Heart right ventricle (tissue), 16 donors: ENCODE measurements around the gene AMPD1. TPM values are rescaled to one million over a fixed set of nuclear protein-coding genes. Genes with fewer than 3 reads are reported as not detected.

Experiments
- ATAC-seq, 8 donors: fragments of 200-7000 bp; cut with Tn5 transposase; one replicate each; pipeline ENCODE4 v1.9.1; 2020; ENCODE audit warnings: mild to moderate bottlenecking in 8 of 8, moderate library complexity in 8 of 8, moderate number of reproducible peaks in 1 of 8
- DNase-seq, 2 donors: peaks; one replicate each; pipeline ENCODE4 v3.0.0-alpha.2; 2020
- H3K27ac ChIP-seq, 10 donors: fragments of 200-600 bp; sonication (generic) in 2 of 10; one replicate each; pipeline versions ENCODE4 v1.5.0 to v1.8.0; 2020 to 2022; ENCODE audit warnings: mild to moderate bottlenecking in 3 of 10
- H3K27me3 ChIP-seq, 7 donors: fragments of 200-600 bp; one replicate each; pipeline ENCODE4 v1.8.0; 2021 to 2022; ENCODE audit warnings: mild to moderate bottlenecking in 2 of 7
- H3K36me3 ChIP-seq, 9 donors: fragments of 200-600 bp; sonication (generic) in 1 of 9; one replicate each; pipeline versions ENCODE4 v1.5.0 to v1.8.0; 2020 to 2022; ENCODE audit warnings: mild to moderate bottlenecking in 2 of 9
- H3K4me1 ChIP-seq, 9 donors: fragments of 200-600 bp; sonication (generic) in 1 of 9; one replicate each; pipeline versions ENCODE4 v1.5.0 to v1.8.0; 2020 to 2022; ENCODE audit warnings: mild to moderate bottlenecking in 4 of 9
- H3K4me3 ChIP-seq, 10 donors: fragments of 200-600 bp; sonication (generic) in 2 of 10; one replicate each; pipeline versions ENCODE4 v1.5.0 to v1.8.0; 2020 to 2022; ENCODE audit warnings: mild to moderate bottlenecking in 7 of 10, moderate library complexity in 2 of 10
- H3K9me3 ChIP-seq, 11 donors: fragments of 200-600 bp in 10 of 11; sonication (generic) in 2 of 11; one replicate each; pipeline versions ENCODE4 v1.5.0 to v1.8.0; 2013 to 2022; ENCODE audit warnings: mild to moderate bottlenecking in 2 of 11, control low read depth in 1 of 11, moderate library complexity in 1 of 11
- CTCF ChIP-seq, 9 donors: fragments of 200-600 bp; sonication (generic) in 2 of 9; IDR thresholded peaks; one replicate each; pipeline versions ENCODE4 v1.5.0 to v1.8.0; 2021 to 2022; ENCODE audit warnings: antibody characterized with exemption in 9 of 9, mild to moderate bottlenecking in 5 of 9, moderate library complexity in 1 of 9
- WGBS, 2 donors: extraction: QIAGEN DNeasy Blood & Tissue Kit; methylation state at CpG; one replicate each; pipeline ENCODE4 v1.1.7; 2013; ENCODE audit warnings: inconsistent platforms in 1 of 2; 5-methylcytosine and 5-hydroxymethylcytosine counted together
- intact Hi-C, 10 donors: fragments of 100-400 bp; cut with DNase I; formaldehyde crosslinking; loops; one replicate each; pipeline versions ENCODE4 v1.11.1 to v1.14.2; 2022
- polyA plus RNA-seq, 2 donors: library from polyadenylated mRNA; stranded (reverse); fragments of 200-250 nt; gene quantifications; one replicate each; pipeline ENCODE4 v1.2.3, GENCODE V29; 2013
- total RNA-seq, 10 donors: library from RNA; stranded (reverse); fragmentation: NEBNext Ultra II Directional in 3 of 10; extraction: Animal tissue kit (Norgen Biotek cat#: 25700) in 3 of 10; gene quantifications; one replicate each; pipeline versions ENCODE4 v1.2.1 to v1.2.4, GENCODE V29; 2021 to 2023
- donor health status: Arrhythmogenic right ventricular cardiomyopathy.
- donor health status: ischemic (EF 13 %, LVEDD 7.1; RV severe dilation, severe dysfunction).
- donor health status: healthy with polysubstance abuse.
- donor health status: DM: no; HTN: yes; CAD: no.
- donor health status: DM: no; HTN: no; CAD: no.
- donor health status: ischemic (EF 25% LVEDD 6.9; RV normal size, moderate dysfunction).
- donor health status: ischemic (EF 25% LVEDD 5.7; RV mildly dilated, moderate dysfunction).
- donor health status: healthy.
- donor health status: DM: yes; HTN: yes; CAD: no.
- donor health status: Ischemic cardiomyopathy.
- donor health status: ischemic (EF 35%, LVEDD 5.7; RV mildly dilated, moderate dysfunction).
- donor health status: nonischemic (EF 11% LVEDD 7.7; RV severe dilation, severe dysfunction).
- donor health status: DM: yes; HTN: yes; CAD: no.
- donor health status: PGD.
- donor health status: ischemic (EF 29% LVEDD 5.4; RV normal size, mild dysfunction).
- donor health status: nonischemic (EF 23%, LVEDD 6.1; RV moderate dilation, normal function).

The AMPD1 gene
- total and polyA plus RNA-seq, 12 donors, result 0.59 TPM; not detected in 11

- H3K4me1 ChIP-seq, result no peaks in the 10 kb centered on the region
- H3K36me3 ChIP-seq, result no peaks in the 10 kb centered on the region
- ATAC-seq (no peak), DNase-seq (no peak)
- H3K9me3 ChIP-seq, result peaks cover 0 to 15% (median 0%) of the 10 kb centered on the region in 11 donors
- intact Hi-C loops, result no loop called here
- H3K27me3 ChIP-seq, result no peaks in the 10 kb centered on the region
- no peak overlapping the region for H3K4me3 ChIP-seq
- H3K27ac ChIP-seq, result no peak overlapping the region
- TF ChIP-seq CTCF (IDR thresholded peaks at IDR 0.05), result no peak
Measured at GRCh38 chr1:114632427-114632826, 62.9 kb downstream of the AMPD1 start.

- 35 to 39% methylated on average over 2 of the region's 2 CpGs for WGBS, 2 donors
- ATAC-seq, result no peak
- H3K4me3 ChIP-seq, result no peak overlapping the region
- no peak overlapping the region for H3K27ac ChIP-seq
- H3K9me3 ChIP-seq, result peaks cover 0 to 6% (median 0%) of the 10 kb centered on the region in 11 donors
- no peak for TF ChIP-seq CTCF (IDR thresholded peaks at IDR 0.05)
- no peaks in the 10 kb centered on the region for H3K27me3 ChIP-seq
- intact Hi-C loops, result no loop called here
- H3K36me3 ChIP-seq, result peaks cover 0 to 21% (median under 1%) of the 10 kb centered on the region in 9 donors
- no peaks in the 10 kb centered on the region for H3K4me1 ChIP-seq
- DNase-seq, result no peak
Measured at GRCh38 chr1:114627107-114627506, 68.2 kb downstream of the AMPD1 start.

GRCh38 chr1:114623364-114623763 is 72.0 kb downstream of the AMPD1 start:
- H3K4me1 ChIP-seq, result no peaks in the 10 kb centered on the region
- no peak overlapping the region for H3K27ac ChIP-seq
- H3K9me3 ChIP-seq, result no peaks in the 10 kb centered on the region
- no peak overlapping the region for H3K4me3 ChIP-seq
- no peaks in the 10 kb centered on the region for H3K27me3 ChIP-seq
- DNase-seq, result no peak
- TF ChIP-seq CTCF (IDR thresholded peaks at IDR 0.05), result no peak
- intact Hi-C loops, result no loop called here
- 95 to 98% methylated on average over 5 of the region's 5 CpGs for WGBS, 2 donors
- H3K36me3 ChIP-seq, result peaks cover 0 to 44% (median 8%) of the 10 kb centered on the region in 9 donors
- ATAC-seq, result no peak

Other genes starting within 250 kb of the AMPD1 start
- 10 to 100 TPM; 13.6 to 28.7 (median 21.4) TPM for gene TRIM33, start 184.3 kb downstream of the AMPD1 start, total RNA-seq
- gene TRIM33, start 184.3 kb downstream of the AMPD1 start, polyA plus RNA-seq, result 10 to 100 TPM in 1 of 2 donors, 1 to 10 TPM in 1; 3.5 to 13.2 TPM
- 10 to 100 TPM; 26.9 to 52.6 (median 36.4) TPM for gene BCAS2, start 113.9 kb downstream of the AMPD1 start, total RNA-seq
- 10 to 100 TPM in 1 of 2 donors, 1 to 10 TPM in 1; 9.6 to 35.5 TPM for gene BCAS2, start 113.9 kb downstream of the AMPD1 start, polyA plus RNA-seq
- 1 to 10 TPM; 2.8 to 5.2 (median 3.5) TPM for gene DENND2C, start 25.5 kb downstream of the AMPD1 start, total RNA-seq
- 1 to 10 TPM; 1.3 to 2.9 TPM for gene DENND2C, start 25.5 kb downstream of the AMPD1 start, polyA plus RNA-seq
- gene NRAS, start 21.2 kb upstream of the AMPD1 start, total RNA-seq, result 10 to 100 TPM in 2 of 10 donors, 1 to 10 TPM in 8; 6.2 to 17.2 (median 8.6) TPM
- gene NRAS, start 21.2 kb upstream of the AMPD1 start, polyA plus RNA-seq, result 10 to 100 TPM in 1 of 2 donors, 1 to 10 TPM in 1; 6.2 to 10.0 TPM
- 1,000 to 10,000 TPM in 1 of 10 donors, 100 to 1,000 TPM in 9; 720 to 1,012 (median 916) TPM for gene CSDE1, start 62.4 kb upstream of the AMPD1 start, total RNA-seq
- gene CSDE1, start 62.4 kb upstream of the AMPD1 start, polyA plus RNA-seq, result 100 to 1,000 TPM; 137 to 233 TPM
- gene SIKE1, start 85.1 kb upstream of the AMPD1 start, total RNA-seq, result 10 to 100 TPM; 20.8 to 38.2 (median 31.3) TPM
- 10 to 100 TPM; 26.6 to 32.6 TPM for gene SIKE1, start 85.1 kb upstream of the AMPD1 start, polyA plus RNA-seq
- gene SYCP1, start 159.3 kb upstream of the AMPD1 start, total RNA-seq, result not detected
- not detected for gene SYCP1, start 159.3 kb upstream of the AMPD1 start, polyA plus RNA-seq